Measurements from ENCODE around the gene TMPRSS5. TPM values are rescaled to one million over a fixed set of nuclear protein-coding genes. Genes with fewer than 3 reads are reported as not detected.

Gene TMPRSS5
- total and polyA plus RNA-seq, 10 donors, result 0.42 to 1.7 (median 0.71) TPM

- TF ChIP-seq POLR2A (IDR thresholded peaks at IDR 0.05), result no peak
- intact Hi-C loops (cut with DNase I; ENCODE audit: low total_unique reads), result no loop called here
Observed at GRCh38 chr11:113664981-113665710, 41.0 kb downstream of the TMPRSS5 start.

GRCh38 chr11:113664069-113664980 lies 41.8 kb downstream of the TMPRSS5 start:
- Histone ChIP-seq H3K27ac (no peak overlapping the region), H3K4me3 (no peak overlapping the region), H3K4me1 (no peaks in the 10 kb centered on the region), H3K9me3 (peaks cover 2 to 30% (median 21%) of the 10 kb centered on the region in 8 donors), H3K27me3 (replicated peaks in 1 of 7) (no peaks in the 10 kb centered on the region), H3K36me3 (no peaks in the 10 kb centered on the region)
- intact Hi-C loops (cut with DNase I; ENCODE audit: low total_unique reads), result no loop called here
- 81 to 83% (median 81%) methylated on average over 11 of the region's 11 CpGs for WGBS, 5 donors
- no peak for DNase-seq
- TF ChIP-seq POLR2A (IDR thresholded peaks at IDR 0.05), result no peak
- no peak for TF ChIP-seq CTCF (IDR thresholded peaks at IDR 0.05 in 8 of 11, conservative IDR thresholded peaks at IDR 0.05 in 3 of 11)
- no peak for TF ChIP-seq POLR2AphosphoS5 (IDR thresholded peaks at IDR 0.05)

More at GRCh38 chr11:113664981-113665710, 41.0 kb downstream of the TMPRSS5 start:
- Histone ChIP-seq H3K4me3 (no peak overlapping the region), H3K27ac (no peak overlapping the region), H3K9me3 (peaks cover 2 to 30% (median 21%) of the 10 kb centered on the region in 8 donors), H3K27me3 (replicated peaks in 1 of 7) (no peaks in the 10 kb centered on the region), H3K36me3 (no peaks in the 10 kb centered on the region), H3K4me1 (no peaks in the 10 kb centered on the region)
- 50 to 57% (median 52%) methylated on average over 9 of the region's 9 CpGs for WGBS, 5 donors
- no peak for DNase-seq

DNA sequence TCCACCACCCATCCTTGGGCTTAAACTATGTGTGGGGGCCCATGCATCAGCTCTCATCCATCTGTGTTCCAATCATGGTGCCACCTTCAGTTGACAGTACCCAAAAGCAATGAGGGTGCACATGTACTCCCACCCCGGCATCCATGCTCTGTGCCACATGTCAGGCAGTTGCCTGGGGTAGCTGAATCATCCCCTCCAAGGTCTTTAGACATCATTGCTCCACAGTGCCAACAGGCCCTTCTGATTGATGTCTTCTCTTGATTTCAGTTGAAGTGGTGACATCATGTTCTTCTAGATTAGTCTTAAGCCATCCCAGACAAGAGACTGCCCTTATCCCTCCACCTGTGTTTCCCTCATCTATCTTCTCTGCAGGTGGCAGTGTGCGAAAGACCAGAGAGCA lies 42.5 kb downstream of the TMPRSS5 start:
- Histone ChIP-seq H3K4me3 (no peak overlapping the region), H3K27ac (no peak overlapping the region), H3K27me3 (replicated peaks in 1 of 7) (no peaks in the 10 kb centered on the region), H3K4me1 (no peaks in the 10 kb centered on the region), H3K9me3 (peaks cover 2 to 30% (median 21%) of the 10 kb centered on the region in 8 donors), H3K36me3 (no peaks in the 10 kb centered on the region)
- intact Hi-C loops (cut with DNase I; ENCODE audit: low total_unique reads), result no loop called here
- DNase-seq, result no peak
- 61 to 96% (median 89%) methylated on average over 2 of the region's 2 CpGs for WGBS, 5 donors
- TF ChIP-seq POLR2AphosphoS5 (IDR thresholded peaks at IDR 0.05) (no peak), POLR2A (IDR thresholded peaks at IDR 0.05) (no peak)

DNA sequence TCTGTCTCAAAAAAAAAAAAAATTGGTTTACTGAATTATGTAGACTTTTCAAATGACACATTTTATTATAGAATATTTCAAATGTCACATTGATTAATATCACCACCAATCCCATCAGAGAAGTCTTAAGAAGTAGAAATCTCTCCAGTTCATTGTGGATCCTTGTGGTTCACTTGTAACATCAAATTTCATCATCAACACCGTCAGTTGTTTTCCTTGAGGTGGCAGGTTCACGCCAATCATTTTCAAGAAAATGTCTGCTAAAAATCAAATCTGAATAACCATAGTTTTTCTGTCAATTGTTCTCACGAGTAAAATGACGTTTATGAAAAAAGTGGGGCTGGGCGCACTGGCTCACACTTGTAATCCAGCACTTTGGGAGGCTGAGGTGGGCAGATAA lies 50.3 kb downstream of the TMPRSS5 start:
- H3K4me3 ChIP-seq, result no peak overlapping the region
- H3K27ac ChIP-seq, result no peak overlapping the region
- TF ChIP-seq POLR2AphosphoS5 (IDR thresholded peaks at IDR 0.05) (no peak), POLR2A (IDR thresholded peaks at IDR 0.05) (no peak), CTCF (IDR thresholded peaks at IDR 0.05 in 8 of 11, conservative IDR thresholded peaks at IDR 0.05 in 3 of 11) (no peak)
- DNase-seq, result no peak
- intact Hi-C loops (cut with DNase I; ENCODE audit: low total_unique reads), result no loop called here
- WGBS, 5 donors, result 92 to 94% (median 94%) methylated on average over 5 of the region's 5 CpGs
- no peaks in the 10 kb centered on the region for H3K27me3 ChIP-seq (replicated peaks in 1 of 7)
- no peaks in the 10 kb centered on the region for H3K4me1 ChIP-seq
- H3K36me3 ChIP-seq, result no peaks in the 10 kb centered on the region
- H3K9me3 ChIP-seq, result peaks cover 0 to 9% (median 0%) of the 10 kb centered on the region in 8 donors

DNA sequence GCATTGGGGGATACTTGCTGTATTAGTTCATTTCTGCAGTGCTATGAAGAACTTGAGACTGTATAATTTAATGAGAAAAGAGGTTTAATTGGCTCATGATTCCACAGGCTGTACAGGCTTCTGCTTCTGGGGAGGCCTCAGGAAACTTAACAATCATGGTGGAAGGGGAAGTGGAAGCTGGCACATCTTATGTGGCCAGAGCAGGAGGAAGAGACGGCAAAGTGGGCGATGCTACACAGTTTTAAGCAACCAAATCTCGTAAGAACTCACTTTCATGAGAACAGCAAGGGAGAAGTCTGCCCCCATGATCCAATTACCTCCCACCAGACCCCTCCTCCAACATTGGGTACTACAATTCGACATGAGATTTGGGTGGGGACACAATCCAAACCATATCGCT lies 55.1 kb downstream of the TMPRSS5 start:
- intact Hi-C loops (cut with DNase I; ENCODE audit: low total_unique reads), result no loop called here
- no peaks in the 10 kb centered on the region for H3K36me3 ChIP-seq
- DNase-seq, result no peak
- no peak for TF ChIP-seq POLR2AphosphoS5 (IDR thresholded peaks at IDR 0.05)
- TF ChIP-seq CTCF (IDR thresholded peaks at IDR 0.05 in 8 of 11, conservative IDR thresholded peaks at IDR 0.05 in 3 of 11), result no peak
- no peak for TF ChIP-seq POLR2A (IDR thresholded peaks at IDR 0.05)
- no peak overlapping the region for H3K27ac ChIP-seq
- H3K27me3 ChIP-seq (replicated peaks in 1 of 7), result no peaks in the 10 kb centered on the region
- no peaks in the 10 kb centered on the region for H3K4me1 ChIP-seq
- H3K4me3 ChIP-seq, result no peak overlapping the region
- WGBS, 5 donors, result 66 to 83% (median 77%) methylated on average over 5 of the region's 5 CpGs
- H3K9me3 ChIP-seq, result peaks cover 0 to 26% (median 6%) of the 10 kb centered on the region in 8 donors

Measured in spleen (tissue), 11 donors.